T-helper 1 cell treated with Interleukin-12 subunit alpha and Interleukin-12 subunit beta and Interleukin-4 antibody, amounts not matched to agents 30 μg/mL and 1 μg/mL, for 36 hours (primary cell): Measurements from ENCODE around the gene DDX10.

ENCODE experiments used
- H3K27ac Mint-ChIP-seq: one replicate; pipeline ENCODE4 v1.8.0; 2021; ENCODE audit warnings: mild to moderate bottlenecking, mixed read lengths
- H3K27me3 Mint-ChIP-seq: one replicate; pipeline ENCODE4 v1.8.0; 2021; ENCODE audit warnings: low read depth, mixed read lengths
- H3K36me3 Mint-ChIP-seq: one replicate; pipeline ENCODE4 v1.8.0; 2021; ENCODE audit warnings: low read depth, mixed read lengths
- H3K4me1 Mint-ChIP-seq: one replicate; pipeline ENCODE4 v1.8.0; 2021; ENCODE audit warnings: low read depth, mixed read lengths
- H3K4me3 Mint-ChIP-seq: one replicate; pipeline ENCODE4 v1.8.0; 2021; ENCODE audit warnings: mild to moderate bottlenecking, moderate library complexity, mixed read lengths
- H3K9me3 Mint-ChIP-seq: one replicate; pipeline ENCODE4 v1.8.0; 2021; ENCODE audit warnings: mixed read lengths

The DDX10 gene

GRCh38 chr11:108959105-108959761 is 294.4 kb downstream of the DDX10 start:
- Mint-ChIP-seq H3K27ac (no peak overlapping the region), H3K9me3 (no peaks in the 10 kb centered on the region), H3K36me3 (no peaks in the 10 kb centered on the region), H3K4me1 (peaks cover 8% of the 10 kb centered on the region), H3K4me3 (no peak overlapping the region), H3K27me3 (no peaks in the 10 kb centered on the region)

- H3K36me3 Mint-ChIP-seq = no peaks in the 10 kb centered on the region
- no peak overlapping the region for H3K4me3 Mint-ChIP-seq
- no peaks in the 10 kb centered on the region for H3K9me3 Mint-ChIP-seq
- peaks cover 8% of the 10 kb centered on the region for H3K4me1 Mint-ChIP-seq
- no peaks in the 10 kb centered on the region for H3K27me3 Mint-ChIP-seq
- H3K27ac Mint-ChIP-seq = no peak overlapping the region
Observed at GRCh38 chr11:108959874-108960273, 295.0 kb downstream of the DDX10 start.

- Mint-ChIP-seq H3K9me3 (no peaks in the 10 kb centered on the region), H3K27me3 (no peaks in the 10 kb centered on the region), H3K4me3 (no peak overlapping the region), H3K4me1 (peaks cover 8% of the 10 kb centered on the region), H3K36me3 (no peaks in the 10 kb centered on the region), H3K27ac (no peak overlapping the region)
Observed at GRCh38 chr11:108960501-108960900, 295.6 kb downstream of the DDX10 start.

DNA sequence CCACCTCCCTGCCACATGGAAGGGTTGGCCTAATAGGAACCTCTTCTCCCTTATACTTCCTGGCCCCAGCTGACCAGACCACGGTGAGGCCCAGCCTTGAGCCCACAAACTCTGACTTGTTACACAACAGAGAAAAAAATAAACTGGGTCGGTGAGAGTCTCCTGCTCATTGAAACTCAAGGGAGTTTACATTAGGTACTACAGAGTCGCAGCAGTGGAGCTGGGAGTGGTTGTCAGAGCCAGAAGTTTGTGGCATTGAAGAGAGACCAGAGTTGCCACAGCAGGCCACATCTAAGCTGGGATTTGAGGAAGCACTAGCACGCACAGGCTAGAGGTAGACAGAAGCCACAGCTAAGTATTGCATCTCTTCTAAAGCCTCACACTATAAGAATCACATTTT is 296.2 kb downstream of the DDX10 start:
- Mint-ChIP-seq H3K27ac (no peak overlapping the region), H3K4me3 (no peak overlapping the region), H3K4me1 (peaks cover 8% of the 10 kb centered on the region), H3K36me3 (no peaks in the 10 kb centered on the region), H3K27me3 (no peaks in the 10 kb centered on the region), H3K9me3 (no peaks in the 10 kb centered on the region)

DNA sequence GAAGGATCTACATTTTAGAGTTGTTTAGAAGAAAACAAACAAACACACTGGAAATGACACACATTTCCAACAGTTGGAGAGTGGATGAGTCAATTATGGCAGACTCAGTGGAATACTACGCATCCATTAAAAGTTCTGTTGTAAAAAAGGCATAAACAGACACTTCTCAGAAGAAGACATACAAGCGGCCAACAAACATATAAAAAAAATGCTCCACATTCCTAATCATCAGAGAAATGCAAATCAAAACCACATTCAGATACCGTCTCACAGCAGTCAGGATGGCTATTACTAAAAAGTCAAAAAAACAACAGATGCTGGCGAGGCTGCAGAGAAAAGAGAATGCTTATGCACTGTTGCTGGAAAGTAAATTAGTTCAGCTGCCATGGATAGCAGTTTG is 298.2 kb downstream of the DDX10 start:
- H3K4me1 Mint-ChIP-seq = peaks cover 5% of the 10 kb centered on the region
- H3K27me3 Mint-ChIP-seq = no peaks in the 10 kb centered on the region
- H3K36me3 Mint-ChIP-seq = no peaks in the 10 kb centered on the region
- H3K27ac Mint-ChIP-seq = no peak overlapping the region
- no peaks in the 10 kb centered on the region for H3K9me3 Mint-ChIP-seq
- H3K4me3 Mint-ChIP-seq = no peak overlapping the region

DNA sequence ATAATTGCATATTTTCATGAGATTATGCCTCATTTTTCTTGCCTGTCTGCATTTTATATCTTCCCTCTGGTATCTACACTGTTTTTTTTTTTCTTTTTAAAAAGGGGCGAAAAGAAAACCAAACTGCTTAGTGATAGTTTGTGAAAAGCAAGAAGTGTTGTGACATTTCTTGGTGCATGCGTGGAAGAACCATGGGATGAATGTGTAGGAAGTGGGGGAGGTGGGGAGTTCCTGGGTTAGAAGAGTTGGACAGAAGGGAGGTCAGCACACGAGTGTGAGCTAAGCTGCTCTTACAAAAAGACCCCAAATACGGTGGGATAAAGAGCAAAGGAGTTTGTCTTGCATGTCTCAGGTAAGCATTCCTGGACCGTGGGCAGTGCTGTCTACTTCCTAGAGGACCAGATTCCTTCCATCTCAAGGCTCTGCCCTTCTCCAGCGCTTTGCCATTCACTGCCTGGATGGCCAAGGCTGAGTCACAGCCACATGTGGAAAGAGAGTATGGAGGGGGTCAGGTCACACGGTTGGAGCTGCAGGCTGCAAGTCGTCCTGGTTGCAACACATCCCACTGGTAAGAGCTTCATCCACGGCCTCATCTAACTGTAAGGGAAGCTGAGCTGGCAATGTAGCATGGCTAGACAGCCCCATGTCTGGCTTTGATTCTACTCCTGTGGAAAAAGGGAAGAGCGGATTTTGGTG is 300.6 kb downstream of the DDX10 start:
- Mint-ChIP-seq H3K9me3 (no peaks in the 10 kb centered on the region), H3K27me3 (no peaks in the 10 kb centered on the region), H3K4me1 (peaks cover 4% of the 10 kb centered on the region), H3K27ac (no peak overlapping the region), H3K36me3 (no peaks in the 10 kb centered on the region), H3K4me3 (no peak overlapping the region)

DNA sequence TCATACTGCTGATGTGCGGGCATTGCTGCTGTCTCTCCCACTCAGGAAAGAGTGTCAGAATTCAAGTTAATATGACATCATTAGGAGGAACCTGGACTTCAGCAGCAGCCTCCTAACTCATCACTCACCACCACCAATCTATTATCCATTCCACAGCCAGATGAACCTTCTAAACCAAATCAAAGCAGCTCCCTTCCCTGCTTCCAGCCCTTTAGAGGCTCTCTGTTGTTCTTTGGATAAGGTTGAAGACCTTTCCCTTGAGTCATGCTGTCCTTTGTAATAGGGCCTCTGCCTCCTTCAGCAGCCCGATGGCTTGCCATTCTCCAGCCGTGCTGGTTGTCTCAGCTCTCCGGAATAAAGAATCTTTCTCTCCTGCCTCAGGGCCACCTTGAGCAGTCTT is 301.3 kb downstream of the DDX10 start:
- Mint-ChIP-seq H3K36me3 (no peaks in the 10 kb centered on the region), H3K27me3 (no peaks in the 10 kb centered on the region), H3K4me1 (no peaks in the 10 kb centered on the region), H3K27ac (no peak overlapping the region), H3K9me3 (no peaks in the 10 kb centered on the region), H3K4me3 (no peak overlapping the region)

DNA sequence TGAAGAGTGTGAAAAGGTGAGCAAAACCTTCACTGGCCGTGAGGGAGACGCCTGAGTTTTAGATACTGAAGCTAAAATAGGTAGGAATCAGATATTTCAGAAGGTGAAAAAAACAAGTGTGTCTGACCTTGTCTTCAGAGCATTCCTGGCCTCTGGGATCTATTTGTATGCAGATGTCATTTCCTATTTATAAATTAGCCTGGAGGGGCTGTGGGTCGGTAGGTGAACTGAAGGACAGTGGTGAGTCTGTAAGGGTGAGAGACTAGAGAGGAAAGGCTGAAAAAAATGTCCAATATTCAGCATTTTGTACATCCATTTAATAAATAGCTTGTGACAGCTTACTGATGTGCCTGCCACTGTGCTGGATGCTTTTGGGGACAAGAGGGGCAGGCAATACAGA is 302.1 kb downstream of the DDX10 start:
- H3K36me3 Mint-ChIP-seq = no peaks in the 10 kb centered on the region
- no peaks in the 10 kb centered on the region for H3K27me3 Mint-ChIP-seq
- no peak overlapping the region for H3K4me3 Mint-ChIP-seq

DNA sequence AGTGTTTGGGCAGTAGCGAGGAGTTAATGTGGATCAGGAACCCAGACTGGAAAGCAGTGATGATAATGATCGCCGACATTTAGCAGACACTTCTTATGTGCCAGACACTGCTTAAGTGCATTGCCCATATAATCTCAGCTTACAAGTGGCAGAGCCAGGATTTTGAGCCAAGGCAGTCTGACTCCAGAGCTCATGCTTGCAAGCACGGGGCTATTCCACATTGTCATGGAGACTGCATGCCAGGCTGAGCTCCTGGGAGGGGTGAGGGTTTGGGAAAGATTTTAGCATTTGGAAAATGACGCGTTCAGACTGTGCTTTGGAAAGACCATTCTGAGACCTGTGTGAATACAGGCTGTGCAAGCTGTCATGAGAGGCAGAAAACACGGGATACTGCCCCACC is 302.7 kb downstream of the DDX10 start:
- Mint-ChIP-seq H3K9me3 (no peaks in the 10 kb centered on the region), H3K27ac (no peak overlapping the region), H3K4me1 (no peaks in the 10 kb centered on the region), H3K27me3 (no peaks in the 10 kb centered on the region), H3K36me3 (no peaks in the 10 kb centered on the region), H3K4me3 (no peak overlapping the region)

More for the DNA sequence above, 302.1 kb downstream of the DDX10 start:
- no peaks in the 10 kb centered on the region for H3K9me3 Mint-ChIP-seq
- no peaks in the 10 kb centered on the region for H3K4me1 Mint-ChIP-seq
- H3K27ac Mint-ChIP-seq = no peak overlapping the region

DNA sequence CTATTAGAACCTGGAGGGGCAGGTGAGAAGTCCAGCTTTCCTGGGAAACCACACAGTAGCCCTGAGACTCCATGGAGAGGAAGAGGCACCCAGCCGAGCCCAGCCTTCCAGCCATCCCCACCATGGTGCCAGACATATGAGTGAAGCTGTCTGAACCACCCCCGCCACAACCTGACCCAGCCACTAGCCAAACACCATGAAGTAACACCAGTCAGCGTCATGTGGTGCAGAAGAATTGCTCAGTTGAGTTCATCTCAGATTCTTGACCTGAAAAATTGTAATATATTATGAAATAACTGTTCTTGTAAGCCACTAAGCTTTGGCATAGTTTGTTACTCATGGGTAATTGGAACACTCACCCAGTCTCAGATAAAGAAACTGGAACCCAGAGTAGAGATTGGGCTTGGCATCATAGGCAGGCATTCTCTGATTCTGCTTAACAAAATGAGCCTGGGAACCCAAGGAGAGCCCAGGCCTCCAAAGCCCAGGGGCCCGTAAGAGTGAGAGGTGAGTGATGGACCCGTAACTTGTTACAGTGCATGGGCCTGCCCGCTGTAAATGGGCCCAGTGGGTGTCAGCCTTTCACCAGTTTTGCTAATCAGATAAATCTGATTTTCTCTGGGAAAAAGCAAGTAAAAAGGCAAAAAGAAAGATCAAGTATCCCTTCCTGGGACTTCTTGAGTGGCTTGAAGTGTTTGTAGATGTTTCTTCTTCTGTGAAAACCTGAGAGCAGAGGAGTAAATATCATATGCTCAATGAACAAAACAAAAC is 305.5 kb downstream of the DDX10 start:
- no peaks in the 10 kb centered on the region for H3K4me1 Mint-ChIP-seq
- no peak overlapping the region for H3K4me3 Mint-ChIP-seq
- no peaks in the 10 kb centered on the region for H3K9me3 Mint-ChIP-seq
- peaks cover 3% of the 10 kb centered on the region for H3K27me3 Mint-ChIP-seq
- H3K36me3 Mint-ChIP-seq = no peaks in the 10 kb centered on the region
- no peak overlapping the region for H3K27ac Mint-ChIP-seq

DNA sequence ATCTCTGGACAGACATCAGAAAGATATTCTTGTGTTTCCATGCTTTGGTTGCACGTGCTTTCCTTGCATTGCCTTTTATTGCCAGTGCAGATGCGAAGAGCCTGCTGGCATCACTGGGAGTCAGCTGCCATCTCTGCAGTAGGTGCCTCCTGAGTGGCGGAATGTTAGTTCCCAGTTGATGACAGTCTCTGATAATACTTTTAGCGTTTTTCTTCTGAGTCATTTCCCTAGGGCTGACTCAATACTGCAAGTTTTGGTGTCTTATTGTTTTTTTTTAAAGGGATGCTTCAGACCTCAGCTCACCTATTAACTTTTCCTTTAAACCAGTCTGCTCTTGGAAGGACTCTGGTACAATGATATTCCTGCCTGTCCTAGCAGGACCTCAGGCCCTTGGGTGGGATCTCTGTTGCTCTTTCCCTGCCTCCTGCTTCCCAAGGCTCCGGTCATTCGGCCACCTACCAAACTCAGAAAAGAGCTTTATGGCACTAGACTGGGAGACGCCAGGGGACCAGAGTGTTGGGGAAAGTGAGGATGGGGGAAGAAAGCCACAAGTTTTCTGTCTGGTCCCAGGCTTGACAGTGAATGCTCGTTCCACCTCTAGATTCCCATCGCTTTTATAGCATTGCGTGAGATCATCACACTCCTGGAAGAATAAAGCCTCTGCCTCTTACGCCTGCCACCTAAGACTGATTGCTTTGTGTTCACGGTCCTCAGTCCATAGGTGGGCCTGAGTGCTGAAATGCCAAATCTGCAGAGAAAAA is 308.7 kb downstream of the DDX10 start:
- H3K9me3 Mint-ChIP-seq = no peaks in the 10 kb centered on the region
- no peaks in the 10 kb centered on the region for H3K4me1 Mint-ChIP-seq
- H3K27me3 Mint-ChIP-seq = peaks cover 3% of the 10 kb centered on the region
- no peak overlapping the region for H3K4me3 Mint-ChIP-seq
- no peaks in the 10 kb centered on the region for H3K36me3 Mint-ChIP-seq
- no peak overlapping the region for H3K27ac Mint-ChIP-seq

GRCh38 chr11:108975026-108975425 is 310.2 kb downstream of the DDX10 start:
- no peaks in the 10 kb centered on the region for H3K4me1 Mint-ChIP-seq
- peaks cover 3% of the 10 kb centered on the region for H3K27me3 Mint-ChIP-seq
- H3K36me3 Mint-ChIP-seq = no peaks in the 10 kb centered on the region
- no peak overlapping the region for H3K4me3 Mint-ChIP-seq
- no peaks in the 10 kb centered on the region for H3K9me3 Mint-ChIP-seq
- no peak overlapping the region for H3K27ac Mint-ChIP-seq

DNA sequence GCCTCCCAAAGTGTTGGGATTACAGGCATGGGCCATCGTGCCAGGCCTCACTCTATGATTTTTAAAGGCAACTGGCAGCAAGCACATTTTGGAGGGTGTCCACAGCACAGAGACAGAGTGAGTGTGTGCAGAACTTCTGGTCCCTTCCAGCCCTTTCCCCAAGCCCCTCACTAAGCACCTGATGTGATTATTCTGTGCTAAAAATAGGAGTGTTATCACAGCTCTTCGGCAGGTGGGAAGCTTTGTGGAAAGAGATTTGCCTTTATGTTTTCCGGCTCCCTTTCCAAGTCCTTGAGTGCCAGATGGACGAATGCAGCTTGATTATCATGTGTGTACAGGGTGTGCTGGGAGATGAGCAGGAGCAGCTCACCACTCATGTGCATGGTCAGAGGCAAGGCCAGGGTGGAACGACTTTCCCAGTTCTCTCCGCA is 310.8 kb downstream of the DDX10 start:
- Mint-ChIP-seq H3K27ac (no peak overlapping the region), H3K27me3 (peaks cover 3% of the 10 kb centered on the region), H3K36me3 (no peaks in the 10 kb centered on the region), H3K4me1 (no peaks in the 10 kb centered on the region), H3K9me3 (no peaks in the 10 kb centered on the region), H3K4me3 (no peak overlapping the region)

DNA sequence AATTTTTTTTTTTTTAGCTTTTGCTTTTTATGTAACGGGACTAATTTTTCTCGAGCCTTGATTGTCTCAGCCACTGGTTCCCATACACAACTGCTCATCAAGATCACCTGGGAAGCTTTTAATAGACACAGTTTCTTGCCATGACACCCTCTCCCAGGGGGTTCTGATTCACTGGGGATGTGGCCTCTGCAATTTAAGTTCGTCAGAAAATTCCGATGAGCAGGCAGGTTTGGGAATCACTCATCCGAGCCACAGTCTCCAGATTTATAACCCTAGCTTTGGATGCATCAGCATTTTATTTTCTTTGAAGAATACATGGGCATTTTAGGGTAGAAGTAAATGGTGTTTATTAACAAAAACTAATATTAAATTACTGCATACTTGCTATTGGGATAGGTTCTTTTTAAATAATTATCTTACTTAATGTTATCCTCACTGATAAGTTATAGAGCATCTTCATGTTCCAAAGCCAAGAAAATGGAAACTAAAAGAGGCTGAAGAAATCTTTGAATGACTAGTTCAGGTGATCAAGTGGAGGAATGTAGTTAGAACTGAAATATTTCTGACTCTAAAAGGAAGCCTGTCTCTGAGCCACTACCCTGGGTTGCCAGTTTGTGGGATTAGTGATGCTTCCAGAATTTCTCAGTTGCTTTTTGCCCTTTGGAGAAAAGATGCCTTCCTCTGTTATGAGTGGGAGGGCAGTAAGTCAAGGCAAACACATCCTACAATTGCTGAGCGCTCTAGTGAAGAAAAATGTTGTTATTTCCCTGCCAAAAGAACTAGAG is 319.0 kb downstream of the DDX10 start:
- H3K4me3 Mint-ChIP-seq = no peak overlapping the region
- H3K36me3 Mint-ChIP-seq = no peaks in the 10 kb centered on the region
- no peak overlapping the region for H3K27ac Mint-ChIP-seq
- H3K9me3 Mint-ChIP-seq = no peaks in the 10 kb centered on the region
- H3K4me1 Mint-ChIP-seq = no peaks in the 10 kb centered on the region
- no peaks in the 10 kb centered on the region for H3K27me3 Mint-ChIP-seq
